HepG2 (cell line): Measurements from ENCODE around the gene SMOC1. TPM values are rescaled to one million over a fixed set of nuclear protein-coding genes. Genes with fewer than 3 reads are reported as not detected.

ENCODE experiments used
- ARID3A ChIP-seq: IDR thresholded peaks from 2 replicates; pipeline ENCODE4 v1.6.1; 2012; ENCODE audit warnings: low read depth, low read length, improper control_type of control experiment
- ATAD3A ChIP-seq: sonication (generic); formaldehyde crosslinking; IDR thresholded peaks from 2 replicates; pipeline ENCODE4 v1.4.0; 2020; ENCODE audit warnings: missing genetic modification reagents
- NFAT5 ChIP-seq: sonication (generic); formaldehyde crosslinking; IDR thresholded peaks from 2 replicates; pipeline ENCODE4 v1.4.0; 2020; ENCODE audit warnings: missing genetic modification reagents
- POGK ChIP-seq: sonication (generic); formaldehyde crosslinking; conservative IDR thresholded peaks from 2 replicates; pipeline ENCODE4 v1.8.0; 2022; ENCODE audit warnings: mild to moderate bottlenecking, moderate library complexity, missing genetic modification reagents
- REST ChIP-seq, 2 experiments: IDR thresholded peaks; 2 replicates each; pipeline ENCODE4 v1.6.1; 2011 to 2012; ENCODE audit warnings: low read length in 2 of 2, borderline replicate concordance in 1 of 2, low read depth in 1 of 2, mild to moderate bottlenecking in 1 of 2, moderate library complexity in 1 of 2
- SALL1 ChIP-seq: sonication (generic); formaldehyde crosslinking; IDR thresholded peaks from 2 replicates; pipeline ENCODE4 v1.8.0; 2022; ENCODE audit warnings: mild to moderate bottlenecking, missing genetic modification reagents
- SIX4 ChIP-seq: sonication (generic); formaldehyde crosslinking; IDR thresholded peaks from 2 replicates; pipeline ENCODE4 v1.4.0; 2020; ENCODE audit warnings: missing genetic modification reagents
- SYNCRIP ChIP-seq: fragments of 200-400 bp; formaldehyde crosslinking; IDR thresholded peaks from 2 replicates; pipeline ENCODE4 v1.6.1; 2018; ENCODE audit warnings: mild to moderate bottlenecking, low read depth, low read length; ENCODE audit not compliant: insufficient read depth
- TEAD3 ChIP-seq: optimal IDR thresholded peaks from 2 replicates; pipeline ENCODE3; 2016; ENCODE audit warnings: borderline replicate concordance
- THAP9 ChIP-seq: sonication (generic); formaldehyde crosslinking; IDR thresholded peaks from 2 replicates; pipeline ENCODE4; 2020; ENCODE audit warnings: missing genetic modification reagents, mild to moderate bottlenecking, borderline replicate concordance
- ZNF326 ChIP-seq: sonication (generic); formaldehyde crosslinking; IDR thresholded peaks from 2 replicates; pipeline ENCODE4 v1.4.0; 2020; ENCODE audit warnings: missing genetic modification reagents, borderline replicate concordance
- ZNF354B ChIP-seq: sonication (generic); formaldehyde crosslinking; IDR thresholded peaks from 2 replicates; pipeline ENCODE4 v1.8.0; 2022; ENCODE audit warnings: mild to moderate bottlenecking, missing genetic modification reagents
- polyA plus RNA-seq, 8 experiments: library from polyadenylated mRNA; depleted of rRNA in 3 of 8; stranded (reverse) in 7 of 8; unstranded in 1 of 8; fragments of >200 nt; fragmentation: Illumina TruSeq in 4 of 8; extraction: Trizol in 4 of 8; gene quantifications; 2 replicates each; pipeline versions ENCODE4 v1.2.1 to v1.2.3, GENCODE V29; 2011 to 2016; ENCODE audit warnings: low read depth in 4 of 8, missing spikeins in 1 of 8, mixed read lengths in 1 of 8; ENCODE audit not compliant: insufficient read depth in 1 of 8
- total RNA-seq, 5 experiments: library from RNA; depleted of rRNA; stranded (reverse); fragments of >200 nt; fragmentation: Illumina TruSeq; extraction: Trizol; gene quantifications; 2 replicates each; pipeline ENCODE4 v1.2.3, GENCODE V29; 2016; ENCODE audit warnings: low read depth in 1 of 5

The SMOC1 gene
- total and polyA plus RNA-seq, 2 of the 13 experiments (the other 11 are each of a cell fraction or from before 2014, with no cell fraction given): 17.8 to 35.6 TPM

GRCh38 chr14:70045844-70046535 is 166.8 kb downstream of the SMOC1 start (continued):
- TF ChIP-seq THAP9 (CRISPR knock-in tag): peak; percentile 65; the same call in 1 of the 2 replicates
- TF ChIP-seq TEAD3: peak; percentile 70
- TF ChIP-seq ARID3A: peak; percentile 49; the same call in 1 of the 2 replicates
- peak; percentile 90 for TF ChIP-seq SALL1 (CRISPR knock-in tag)
- no peak for TF ChIP-seq ATAD3A (CRISPR knock-in tag)
- TF ChIP-seq NFAT5 (CRISPR knock-in tag): no peak; the same call in 1 of the 2 replicates
- no peak for TF ChIP-seq ZNF326 (CRISPR knock-in tag)
- peak; percentile 40; the same call in 1 of the 2 replicates for TF ChIP-seq SIX4 (CRISPR knock-in tag)
- no peak; the same call in 1 of the 2 replicates for TF ChIP-seq POGK (CRISPR knock-in tag)
- TF ChIP-seq SYNCRIP: no peak
- no peak for TF ChIP-seq ZNF354B (CRISPR knock-in tag)
- no peak for TF ChIP-seq REST (IDR thresholded peaks at IDR 0.05; ENCODE audit: borderline replicate concordance in 1 of 2, low read depth in 1 of 2, low read length in 2 of 2)
